HepG2 (cell line): ENCODE results near the gene TXNDC2. TPM values are rescaled to one million over a fixed set of nuclear protein-coding genes. Genes with fewer than 3 reads are reported as not detected.

Experiments
- ATAC-seq: fragments of 200-7000 bp; cut with Tn5 transposase; 3 replicates; pipeline ENCODE4 v1.9.1; 2020; ENCODE audit warnings: mild to moderate bottlenecking, moderate library complexity
- BruUV-seq: library from RNA; stranded (reverse); fragments of 400-500 nt; replicated peaks from 2 replicates; lab custom pipeline; 2021; lab: Mats Ljungman, UMichigan
- CTCF ChIA-PET: fragments of 300-600 bp; formaldehyde crosslinking; extraction: SDS; loops from one replicate; lab custom pipeline; 2021; ENCODE audit warnings: low total read pairs, inconsistent platforms, low intra/inter-chr PET ratio; lab: Yijun Ruan, JAX
- POLR2A ChIA-PET: fragments of 350-600 bp; sonication (Branson Sonifier 250); formaldehyde crosslinking; loops from one replicate; lab custom pipeline; 2020; ENCODE audit warnings: antibody characterized with exemption, inconsistent platforms; lab: Yijun Ruan, JAX
- DNase-seq: peaks from one replicate; pipeline ENCODE4 v3.0.0-alpha.2; 2015; ENCODE audit warnings: low spot score
- FAIRE-seq: peaks from 3 replicates; lab custom pipeline; 2011; peaks lifted over from hg19 to GRCh38; lab: Jason Lieb, UNC
- H2AFZ ChIP-seq: one replicate; pipeline ENCODE4 v1.6.1; 2011; ENCODE audit warnings: low read length, inconsistent platforms
- H3K27ac ChIP-seq: fragments of 300-600 bp; 3 replicates; pipeline ENCODE4 v1.8.0; 2011; ENCODE audit warnings: mixed run types, mild to moderate bottlenecking, mixed read lengths, low read length, inconsistent platforms; ENCODE audit not compliant: insufficient read depth; ENCODE audit errors: extremely low read length
- H3K27me3 ChIP-seq, 2 experiments: fragments of 200-600 bp in 1 of 2; 2 replicates in 1 of 2; 3 replicates in 1 of 2; pipeline versions ENCODE4 v1.6.0 to v1.8.0; 2011; ENCODE audit warnings: low read length in 2 of 2, mild to moderate bottlenecking in 2 of 2, moderate library complexity in 2 of 2, inconsistent platforms in 1 of 2; ENCODE audit not compliant: insufficient read depth in 2 of 2, control insufficient read depth in 1 of 2
- H3K36me3 ChIP-seq, 2 experiments: fragments of 200-600 bp in 1 of 2; replicated peaks in 1 of 2; 2 replicates in 1 of 2; 3 replicates in 1 of 2; pipeline versions ENCODE4 v1.5.1 to v1.8.0; 2011; ENCODE audit warnings: low read length in 2 of 2, inconsistent platforms in 1 of 2; ENCODE audit not compliant: insufficient read depth in 2 of 2, control insufficient read depth in 1 of 2
- H3K4me1 ChIP-seq: 2 replicates; pipeline ENCODE4 v1.5.1; 2012; ENCODE audit warnings: low read length, inconsistent platforms; ENCODE audit not compliant: insufficient read depth
- H3K4me2 ChIP-seq: 2 replicates; pipeline ENCODE4 v1.6.0; 2011; ENCODE audit warnings: low read depth, low read length, inconsistent platforms
- H3K4me3 ChIP-seq, 3 experiments: fragments of 200-600 bp in 1 of 3; sonication (generic), shearing (Covaris generic) in 1 of 3; replicated peaks in 1 of 3; 2 replicates each; pipeline ENCODE4 v1.5.1; 2011 to 2016; ENCODE audit warnings: low read length in 3 of 3, inconsistent platforms in 2 of 3, low read depth in 2 of 3, mild to moderate bottlenecking in 2 of 3, control low read depth in 1 of 3, mixed read lengths in 1 of 3; ENCODE audit not compliant: insufficient read depth in 1 of 3
- H3K79me2 ChIP-seq: one replicate; pipeline ENCODE4 v1.6.1; 2011; ENCODE audit warnings: low read length, inconsistent platforms; ENCODE audit not compliant: insufficient read depth
- H3K9ac ChIP-seq: 2 replicates; pipeline ENCODE4 v1.6.0; 2011; ENCODE audit warnings: mild to moderate bottlenecking, low read depth, low read length, inconsistent platforms; ENCODE audit not compliant: insufficient read depth
- H3K9me3 ChIP-seq: 2 replicates; pipeline ENCODE4 v1.5.1; 2012; ENCODE audit warnings: mild to moderate bottlenecking, low read length
- H4K20me1 ChIP-seq: 2 replicates; pipeline ENCODE4 v1.6.0; 2011; ENCODE audit warnings: inconsistent platforms, mild to moderate bottlenecking, low read length, moderate library complexity; ENCODE audit not compliant: insufficient read depth
- BCL3 ChIP-seq: sonication (generic); formaldehyde crosslinking; IDR thresholded peaks from 2 replicates; pipeline ENCODE4 v1.5.1; 2020; ENCODE audit warnings: mild to moderate bottlenecking, missing genetic modification reagents, moderate library complexity
- BRCA1 ChIP-seq: sonication (generic); formaldehyde crosslinking; IDR thresholded peaks from 2 replicates; pipeline ENCODE4 v1.4.0; 2020; ENCODE audit warnings: missing genetic modification reagents
- CREBL2 ChIP-seq: sonication (generic); formaldehyde crosslinking; IDR thresholded peaks from 2 replicates; pipeline ENCODE4 v1.8.1; 2023; ENCODE audit warnings: missing genetic modification reagents, mild to moderate bottlenecking, borderline replicate concordance
- DNMT3B ChIP-seq: conservative IDR thresholded peaks from 2 replicates; pipeline ENCODE4 v1.6.1; 2016; ENCODE audit warnings: missing biosample characterization, control low read depth
- MXD1 ChIP-seq: sonication (generic); formaldehyde crosslinking; IDR thresholded peaks from 2 replicates; pipeline ENCODE4 v1.4.0; 2020; ENCODE audit warnings: mild to moderate bottlenecking, missing genetic modification reagents
- SALL1 ChIP-seq: sonication (generic); formaldehyde crosslinking; IDR thresholded peaks from 2 replicates; pipeline ENCODE4 v1.8.0; 2022; ENCODE audit warnings: mild to moderate bottlenecking, missing genetic modification reagents
- ZNF501 ChIP-seq: sonication (generic); formaldehyde crosslinking; IDR thresholded peaks from 2 replicates; pipeline ENCODE4 v1.5.1; 2020; ENCODE audit warnings: mild to moderate bottlenecking, moderate library complexity, missing genetic modification reagents
- ZNF503 ChIP-seq: sonication (generic); formaldehyde crosslinking; IDR thresholded peaks from 2 replicates; pipeline ENCODE4 v1.4.0; 2020; ENCODE audit warnings: missing genetic modification reagents
- ZNF639 ChIP-seq: conservative IDR thresholded peaks from 2 replicates; pipeline ENCODE4 v1.6.1; 2018; ENCODE audit warnings: missing genetic modification reagents
- ZSCAN31 ChIP-seq: sonication (generic); formaldehyde crosslinking; IDR thresholded peaks from 2 replicates; pipeline ENCODE4 v1.5.0; 2020; ENCODE audit warnings: low read depth, mild to moderate bottlenecking, missing genetic modification reagents
- WGBS: methylation state at CpG from one replicate; pipeline ENCODE4 v1.1.6; 2017; ENCODE audit warnings: low lambda C conversion rate; 5-methylcytosine and 5-hydroxymethylcytosine counted together
- in situ Hi-C: cut with HindIII; loops from 2 replicates; pipeline ENCODE4 v1.10.0; 2017; ENCODE audit warnings: low pct_unique_long_range_greater_than_20kb; ENCODE audit not compliant: extremely low pct_ligation_motif_present
- intact Hi-C: fragments of 100-400 bp; cut with micrococcal nuclease; formaldehyde crosslinking; loops from one replicate; pipeline ENCODE4 v1.10.0; 2022; ENCODE audit not compliant: unreplicated experiment
- polyA plus RNA-seq, 8 experiments: library from polyadenylated mRNA; depleted of rRNA in 3 of 8; stranded (reverse) in 7 of 8; unstranded in 1 of 8; fragments of >200 nt; fragmentation: Illumina TruSeq in 4 of 8; extraction: Trizol in 4 of 8; gene quantifications; 2 replicates each; pipeline versions ENCODE4 v1.2.1 to v1.2.3, GENCODE V29; 2011 to 2016; ENCODE audit warnings: low read depth in 4 of 8, missing spikeins in 1 of 8, mixed read lengths in 1 of 8; ENCODE audit not compliant: insufficient read depth in 1 of 8
- total RNA-seq, 5 experiments: library from RNA; depleted of rRNA; stranded (reverse); fragments of >200 nt; fragmentation: Illumina TruSeq; extraction: Trizol; gene quantifications; 2 replicates each; pipeline ENCODE4 v1.2.3, GENCODE V29; 2016; ENCODE audit warnings: low read depth in 1 of 5

TXNDC2 gene
- total and polyA plus RNA-seq, 2 of the 13 experiments (the other 11 are each of a cell fraction or from before 2014, with no cell fraction given), result not detected

- CTCF ChIA-PET, result no interaction called here
- FAIRE-seq, result no peak
- Histone ChIP-seq H3K36me3 (no peaks in the 10 kb centered on the region), H3K9me3 (peaks cover 8% of the 10 kb centered on the region), H3K27me3 (no peaks in the 10 kb centered on the region; a peak in 1 of 5 replicates), H3K4me1 (peaks cover 27% of the 10 kb centered on the region), H2AFZ (no peak overlapping the region), H3K4me2 (no peak overlapping the region), H3K4me3 (no peak overlapping the region), H3K9ac (no peak overlapping the region), H4K20me1 (no peaks in the 10 kb centered on the region), H3K79me2 (no peaks in the 10 kb centered on the region), H3K27ac (no peak overlapping the region)
- in situ Hi-C loops (no loop called here), intact Hi-C loops (no loop called here)
- POLR2A ChIA-PET, result no interaction called here
- DNase-seq, result no peak
- 93% methylated on average over 2 of the region's 2 CpGs for WGBS
- BruUV-seq, result no TSS peak
- TF ChIP-seq MXD1 (CRISPR knock-in tag), result no peak
- no peak for TF ChIP-seq ZNF501 (CRISPR knock-in tag)
- no peak for TF ChIP-seq ZNF639 (CRISPR knock-in tag)
- no peak for TF ChIP-seq SALL1
- no peak for TF ChIP-seq DNMT3B (CRISPR knock-in tag)
- no peak for TF ChIP-seq BCL3 (CRISPR knock-in tag)
- no peak for TF ChIP-seq BRCA1 (CRISPR knock-in tag)
- no peak for TF ChIP-seq ZSCAN31
- no peak for TF ChIP-seq ZNF503 (CRISPR knock-in tag)
- TF ChIP-seq CREBL2 (CRISPR knock-in tag), result no peak
- ATAC-seq, result no peak
These were observed 34.3 kb upstream of the TXNDC2 start for GRCh38 chr18:9851511-9851910.
